GDM1 (cell line): Measurements from ENCODE around the gene C1orf105.

Experiments
- DNase-seq: peaks from one replicate; lab custom pipeline; 2025; lab: John Stamatoyannopoulos, UW

The C1orf105 gene

DNA sequence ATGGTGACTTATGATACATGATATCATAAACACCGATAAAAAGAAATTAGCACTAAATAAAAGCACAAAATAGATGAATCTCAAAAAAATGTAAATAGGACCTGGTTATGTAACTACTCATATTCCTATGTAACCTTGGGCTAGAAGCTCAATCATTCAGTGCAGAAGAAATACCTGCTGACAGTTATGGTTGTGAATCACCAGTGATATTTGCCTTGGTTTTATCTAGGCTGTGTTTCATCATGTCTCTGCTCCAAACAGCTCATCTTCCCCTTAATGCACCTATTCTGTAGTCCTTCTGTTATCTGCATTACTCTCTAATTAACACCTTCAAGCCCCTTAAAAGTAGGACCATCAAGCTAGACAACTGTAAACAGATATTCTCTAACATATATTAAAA, 39.7 kb downstream of the C1orf105 start:
- no peak for DNase-seq

DNA sequence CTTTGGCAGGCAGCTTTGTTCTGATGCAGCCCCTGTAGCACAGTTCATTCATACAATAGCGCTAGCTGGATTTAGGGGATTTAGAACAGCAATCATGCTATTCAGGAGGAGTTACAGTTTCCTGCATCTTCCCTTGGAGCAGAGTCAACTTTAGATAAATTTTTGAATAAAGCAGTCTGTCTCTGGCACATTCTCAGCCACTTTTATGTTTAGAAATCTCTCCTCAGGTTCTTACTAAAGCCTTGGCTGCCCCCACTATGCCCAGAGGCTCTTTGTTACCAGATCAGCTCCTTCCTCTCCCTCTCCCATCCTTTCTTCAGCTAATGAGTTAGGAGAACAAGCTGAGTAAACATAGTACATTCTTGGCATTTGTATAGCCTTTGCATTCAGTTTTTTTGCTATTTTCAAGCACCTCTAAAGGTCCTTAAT, 40.4 kb downstream of the C1orf105 start:
- DNase-seq, result no peak

DNA sequence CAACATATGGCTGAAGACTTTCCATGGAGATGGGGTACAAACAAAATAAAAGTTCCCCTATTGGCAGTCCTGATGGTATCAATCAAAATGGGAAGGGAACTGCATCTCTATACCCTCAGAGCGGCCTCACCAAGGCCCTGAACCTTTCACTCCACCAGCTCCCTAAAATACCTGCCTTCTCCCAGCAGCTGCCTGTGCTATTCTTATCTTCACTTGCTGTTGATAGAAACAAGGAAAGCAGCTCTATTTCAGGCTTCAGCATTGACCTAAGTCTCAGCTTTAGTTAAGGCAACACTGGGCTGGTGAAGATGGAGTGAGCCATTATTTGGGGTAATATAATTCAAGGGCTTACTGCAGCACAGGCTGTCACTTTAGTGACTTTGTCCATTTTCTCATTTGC, 45.1 kb downstream of the C1orf105 start:
- DNase-seq, result no peak

DNA sequence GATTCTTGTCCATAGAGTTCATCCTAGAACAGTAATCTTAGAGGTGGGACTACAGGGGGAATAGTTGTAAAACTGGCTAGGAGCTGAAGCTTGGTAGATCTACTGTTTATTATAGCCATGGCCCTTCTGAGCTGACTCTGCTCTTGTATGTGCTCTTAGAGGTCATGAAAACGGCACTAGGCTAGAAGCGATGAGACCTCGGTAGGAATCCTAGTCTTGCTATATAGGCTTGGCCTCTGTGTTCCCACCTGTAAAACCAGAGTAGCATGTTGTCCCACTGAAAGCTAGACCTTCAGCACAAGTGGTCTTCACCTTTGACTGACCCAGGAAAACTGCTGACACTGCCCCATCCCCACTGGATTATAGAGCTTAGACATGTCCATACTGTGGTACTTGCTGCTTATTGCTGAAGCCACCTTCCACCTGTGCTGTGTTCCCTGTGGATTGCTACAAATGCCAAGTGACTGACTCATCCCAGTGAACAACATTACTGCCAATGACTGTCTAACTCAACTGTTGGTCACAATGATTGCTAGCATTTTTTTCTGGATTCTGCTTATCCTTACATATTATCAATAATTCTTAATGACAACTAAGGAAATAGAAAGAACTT, 46.4 kb downstream of the C1orf105 start:
- no peak for DNase-seq

DNA sequence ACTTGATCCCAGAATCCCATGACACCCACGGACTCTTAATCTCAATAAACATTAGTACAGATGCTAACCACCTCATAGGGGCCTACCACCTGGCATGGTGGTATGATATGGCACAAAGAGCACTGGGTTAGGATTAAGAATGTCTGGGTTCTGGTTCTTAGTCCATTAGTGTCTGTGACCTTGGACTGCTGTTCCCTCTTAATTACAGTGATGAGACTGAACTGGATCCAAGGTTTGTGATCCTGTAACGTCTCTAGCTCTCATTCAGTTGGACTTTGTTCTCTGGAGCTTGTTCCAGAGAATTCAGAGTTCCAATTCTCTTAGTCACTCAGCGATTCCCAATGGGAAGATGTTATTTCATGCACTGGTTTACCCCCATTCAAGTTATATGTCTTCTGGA, 47.0 kb downstream of the C1orf105 start:
- DNase-seq, result no peak

DNA sequence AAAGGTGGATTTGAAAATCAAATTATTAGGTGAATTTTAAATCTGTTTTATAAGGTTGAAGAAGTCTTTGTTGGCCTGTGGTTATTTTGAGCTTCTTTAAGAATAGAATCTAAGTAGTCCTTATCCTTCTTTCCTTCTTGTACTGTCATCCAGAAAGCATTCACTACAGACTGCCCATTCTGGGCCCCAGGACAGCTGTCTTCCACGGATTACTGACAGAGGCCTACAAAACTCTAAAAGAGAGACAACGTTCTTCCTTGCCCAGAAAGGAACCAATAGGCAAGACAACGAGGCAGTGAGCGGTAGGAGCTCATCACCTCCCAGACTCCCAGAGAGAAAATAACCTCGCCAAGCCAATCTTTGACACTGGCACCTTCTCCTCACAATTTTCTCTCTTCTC, 47.8 kb downstream of the C1orf105 start:
- no peak for DNase-seq

DNA sequence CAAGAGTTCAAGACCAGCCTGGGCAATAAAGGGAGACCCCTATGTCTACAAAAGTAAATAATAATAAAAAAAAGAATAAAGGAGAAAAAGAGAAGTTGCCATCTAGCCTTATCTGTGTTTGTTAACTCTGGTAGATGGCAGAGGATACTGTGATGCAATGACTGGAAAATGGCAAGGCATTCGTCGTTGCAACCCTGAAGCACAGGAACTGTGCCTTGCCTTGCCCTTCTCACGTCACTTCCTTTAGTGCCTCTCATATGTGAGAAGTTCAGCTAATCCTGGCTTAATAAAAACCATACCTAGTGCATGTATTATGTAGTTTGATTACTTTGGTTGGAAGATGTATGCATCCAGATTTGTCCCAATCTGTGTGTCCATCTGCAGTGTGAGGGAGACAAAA, 49.2 kb downstream of the C1orf105 start:
- no peak for DNase-seq

DNA sequence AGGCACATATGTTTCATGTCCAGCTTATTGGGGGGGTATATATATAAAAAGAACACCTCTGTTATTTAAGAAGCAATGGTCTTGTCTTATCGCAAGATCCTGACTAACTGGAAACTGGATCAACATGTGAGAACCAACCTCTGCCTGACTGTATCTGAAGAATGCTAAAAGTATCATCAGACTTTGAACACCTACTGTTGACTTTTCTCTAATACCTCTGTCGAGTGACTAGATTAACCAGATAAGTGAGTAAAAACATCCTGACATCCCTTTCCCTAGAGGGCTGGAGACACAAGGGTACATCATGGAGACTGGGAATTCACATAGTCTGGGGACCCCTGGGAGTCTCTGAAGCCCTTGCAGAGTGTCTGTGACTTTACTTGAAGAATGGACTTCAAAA, 49.7 kb downstream of the C1orf105 start:
- no peak for DNase-seq

DNA sequence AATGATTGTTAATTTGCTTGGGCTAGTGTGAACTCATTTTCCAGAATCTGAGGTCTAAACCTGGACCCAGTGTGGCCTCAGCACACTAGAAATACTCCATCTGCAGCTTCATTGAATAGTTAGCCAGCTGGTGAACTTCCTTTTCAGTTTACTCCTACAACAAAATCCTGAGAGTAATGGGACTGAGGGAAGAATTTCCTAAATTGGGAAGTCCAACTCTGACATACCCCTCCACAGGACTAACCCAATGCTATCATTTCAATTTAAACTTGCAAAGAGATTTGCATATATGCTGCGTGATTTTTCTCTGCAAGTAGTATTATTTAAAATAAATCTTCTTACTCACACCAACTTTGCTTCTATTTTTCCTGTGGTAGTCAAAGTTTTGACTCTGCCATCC, 51.2 kb downstream of the C1orf105 start:
- DNase-seq, result no peak

DNA sequence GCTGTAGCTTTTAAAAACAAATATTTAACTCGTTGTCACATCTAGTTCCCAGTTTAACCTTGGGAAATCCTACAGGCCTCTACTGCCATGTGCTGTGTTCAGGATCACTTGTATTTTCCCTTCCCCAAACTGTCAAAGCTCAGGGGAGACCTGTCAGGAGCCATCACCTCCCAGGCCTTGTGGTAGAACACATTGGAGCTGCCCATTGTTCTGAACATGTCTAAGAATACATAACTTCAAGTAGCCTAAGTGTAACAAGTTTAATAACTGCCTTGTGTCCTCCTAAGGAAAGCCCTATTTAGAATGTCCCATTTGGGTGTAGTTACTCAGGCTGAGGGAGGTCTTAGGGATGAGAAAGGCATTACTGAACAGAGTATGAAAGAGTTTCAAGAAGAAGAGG, 52.0 kb downstream of the C1orf105 start:
- no peak for DNase-seq

DNA sequence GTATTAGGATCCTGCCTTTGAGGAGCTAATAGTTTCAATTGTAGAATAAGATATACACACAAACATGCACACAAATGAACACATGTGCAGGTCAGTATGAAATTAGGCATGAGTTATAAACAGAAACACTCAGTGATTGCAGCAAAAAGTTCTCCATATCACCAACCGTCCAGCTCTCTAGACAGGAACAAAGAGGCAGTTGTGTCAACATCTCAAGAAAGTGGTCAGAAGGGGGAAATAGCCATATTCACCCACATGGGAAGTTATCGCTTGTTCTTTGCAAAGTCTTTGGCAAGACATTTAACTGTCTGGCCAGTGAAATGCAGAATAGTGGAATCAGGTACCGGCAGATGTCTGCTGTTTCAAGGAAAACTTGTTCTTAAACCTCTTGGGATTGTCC, 52.8 kb downstream of the C1orf105 start:
- DNase-seq, result peak; percentile 63

DNA sequence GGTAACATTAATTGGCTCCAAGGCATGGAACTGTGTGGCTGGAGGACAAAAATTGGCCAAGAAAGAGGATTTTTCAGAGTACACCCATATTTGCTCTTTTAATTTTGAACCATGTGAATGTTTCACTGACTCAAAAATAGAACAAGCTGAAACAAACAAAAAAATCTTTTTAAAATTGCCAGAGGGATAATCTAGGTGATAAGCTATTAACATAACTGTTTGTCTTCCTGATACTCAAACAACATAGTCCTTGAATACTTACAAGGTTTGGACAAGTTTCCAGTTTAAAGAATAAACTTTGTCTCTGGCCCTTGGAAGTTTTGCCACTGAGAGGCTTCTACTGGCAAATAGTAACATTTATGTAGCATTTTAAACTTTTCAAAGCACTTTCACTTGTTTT, 53.4 kb downstream of the C1orf105 start:
- no peak for DNase-seq

DNA sequence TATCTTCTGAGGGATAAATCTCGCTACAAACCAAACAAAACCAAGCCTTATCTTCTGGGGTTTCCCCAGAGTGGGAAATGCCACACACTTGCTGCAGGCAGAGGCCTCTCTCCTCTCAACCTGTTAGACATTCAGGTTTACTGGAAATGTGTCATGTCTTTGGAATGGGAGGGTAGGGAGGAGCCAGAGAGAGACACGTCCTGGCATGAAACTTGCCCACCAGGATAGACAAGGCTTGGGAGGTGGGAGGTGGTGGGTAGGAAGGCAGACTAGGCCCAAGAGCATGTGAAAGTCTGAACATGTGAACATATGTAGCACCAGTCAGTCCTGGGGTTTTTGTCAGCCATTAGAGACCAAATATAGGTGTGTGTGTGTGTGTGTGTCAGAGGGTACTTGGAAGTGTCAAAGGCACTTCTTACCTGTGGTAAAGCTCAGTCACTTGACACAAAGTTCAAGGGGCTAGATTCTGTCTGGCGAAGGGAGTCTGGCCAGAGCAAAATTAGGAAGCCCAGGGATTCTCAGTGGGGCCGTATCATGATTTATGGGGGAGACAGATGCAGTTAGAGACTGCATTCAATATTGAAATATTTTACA, 55.8 kb downstream of the C1orf105 start:
- DNase-seq, result no peak

DNA sequence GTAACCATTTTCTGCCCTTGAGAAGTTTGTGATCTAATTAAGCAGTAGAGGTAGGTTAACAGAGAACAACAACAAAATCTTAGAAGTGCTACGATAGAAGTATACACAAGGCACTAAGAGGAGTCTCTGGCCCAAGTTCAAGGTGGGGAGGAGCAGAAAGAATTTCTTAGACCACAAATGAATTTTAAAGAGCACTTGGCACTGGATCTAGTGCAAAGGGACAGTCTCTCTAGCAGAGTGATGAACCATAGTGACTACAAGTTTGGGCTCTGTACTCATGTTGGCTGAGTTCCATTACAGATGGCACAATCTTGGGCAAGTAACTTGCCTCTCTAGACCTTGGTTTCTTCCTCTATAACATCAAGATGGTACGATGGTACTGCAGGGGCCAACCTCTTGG, 56.7 kb downstream of the C1orf105 start:
- no peak for DNase-seq

DNA sequence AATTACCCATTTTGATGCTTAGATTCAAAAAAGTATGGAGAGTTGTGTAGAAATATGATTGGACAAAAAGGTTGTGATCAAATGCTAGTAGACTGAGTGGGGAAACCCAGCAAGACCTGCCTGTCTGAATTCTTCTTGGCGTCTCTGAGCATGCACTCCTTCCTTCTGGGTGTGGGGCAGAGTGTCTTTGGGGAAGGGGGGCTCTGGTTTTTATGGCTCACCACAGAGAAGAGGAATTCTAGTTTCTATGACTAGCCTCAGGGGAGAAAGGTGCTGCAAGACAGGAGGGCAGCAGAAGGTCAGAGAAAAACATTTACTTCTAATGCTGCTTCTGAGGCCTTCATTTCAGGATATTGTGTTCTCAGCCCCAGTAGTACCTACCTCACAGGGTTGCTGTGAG, 57.3 kb downstream of the C1orf105 start:
- no peak for DNase-seq

DNA sequence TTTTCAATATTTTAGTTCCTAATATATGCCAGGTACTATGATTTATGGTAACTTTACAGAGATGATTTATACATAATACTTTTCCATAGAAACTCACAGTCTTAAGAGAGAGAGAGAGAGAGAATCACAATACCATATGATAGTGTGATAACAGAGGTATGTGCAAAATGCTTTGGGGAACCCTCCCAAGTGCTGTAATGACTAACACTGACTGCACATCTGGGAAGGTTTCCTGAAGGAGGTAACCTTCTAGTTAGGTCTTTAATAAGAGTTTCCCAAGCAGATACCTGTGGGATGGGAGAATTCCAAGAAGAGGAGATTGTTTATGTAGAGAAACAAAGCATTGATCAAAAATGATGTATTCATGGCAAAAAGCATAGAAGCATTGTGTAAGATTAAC, 58.0 kb downstream of the C1orf105 start:
- no peak for DNase-seq

DNA sequence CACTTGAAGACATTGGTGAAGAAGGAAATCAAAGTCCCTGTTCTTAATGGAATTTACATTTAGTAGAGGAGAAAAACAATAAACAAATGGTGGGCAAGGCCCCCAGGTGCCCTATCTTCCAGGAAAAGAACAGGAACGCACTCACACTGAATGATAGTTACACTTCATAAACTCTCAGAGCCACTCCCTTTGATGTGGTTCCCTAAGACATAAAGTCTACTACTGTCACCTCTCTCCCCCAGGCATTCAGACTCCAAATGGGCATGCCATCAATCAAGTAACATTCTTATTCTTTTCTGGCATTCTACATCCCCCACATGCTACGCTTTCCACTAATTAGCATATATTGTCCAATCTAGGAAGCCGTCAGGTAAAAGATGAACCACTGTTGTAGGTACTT, 59.9 kb downstream of the C1orf105 start:
- DNase-seq, result no peak

DNA sequence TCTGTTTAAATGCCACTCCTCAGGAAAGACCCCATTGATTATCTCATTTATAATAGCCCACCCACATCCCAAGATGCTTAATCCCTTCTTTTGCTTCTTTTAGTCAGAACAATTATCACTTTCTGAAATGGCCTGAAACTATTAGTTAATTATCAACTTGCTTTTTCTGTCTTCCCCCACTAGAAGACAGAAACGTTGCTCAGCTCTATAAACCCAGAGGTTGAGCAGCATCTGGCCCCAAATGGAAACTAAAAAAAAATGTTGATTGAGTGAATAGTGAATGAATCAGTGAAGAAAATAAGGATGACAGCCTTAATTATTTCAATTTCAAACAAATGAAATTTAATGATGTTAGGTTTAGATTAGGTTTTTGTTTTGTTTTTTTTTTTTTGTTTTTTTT, 61.6 kb downstream of the C1orf105 start:
- DNase-seq, result no peak

DNA sequence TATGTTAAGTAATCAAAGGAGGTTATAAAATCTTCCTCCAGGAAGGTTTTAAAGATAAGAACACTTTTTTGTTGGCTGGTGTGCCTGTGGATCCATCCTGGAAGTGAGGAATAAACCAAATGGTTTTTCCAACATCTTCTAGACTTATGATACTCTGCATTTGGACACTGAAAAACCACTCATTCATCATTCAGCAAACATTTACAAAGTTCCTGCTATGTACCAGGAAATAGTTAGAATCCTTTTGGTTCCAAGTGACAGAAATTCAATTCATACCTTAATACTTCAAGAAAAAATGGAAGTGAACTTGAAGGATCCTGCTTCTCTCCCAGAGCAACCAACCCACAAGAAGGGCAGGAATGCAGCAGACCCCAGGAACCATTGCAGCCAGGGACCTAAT, 63.0 kb downstream of the C1orf105 start:
- DNase-seq, result no peak

DNA sequence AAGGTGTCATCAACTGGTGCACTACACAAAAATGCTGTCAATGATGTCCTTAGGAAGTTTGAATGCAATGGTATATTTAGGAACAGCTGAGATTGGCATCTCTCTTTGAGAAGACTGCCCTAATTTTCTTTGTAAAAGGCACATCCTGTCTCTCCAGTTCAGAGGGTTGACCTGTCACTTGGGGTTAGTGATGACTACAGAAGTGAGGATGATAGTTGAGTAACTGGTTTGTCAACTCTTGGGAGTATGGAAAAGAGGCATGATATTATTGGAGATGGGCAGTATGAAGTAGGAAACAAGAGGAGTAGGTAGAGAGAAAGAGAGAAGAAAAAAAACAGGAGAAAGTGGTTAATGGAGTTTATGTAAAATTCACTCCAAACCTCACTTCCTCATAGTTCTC, 63.8 kb downstream of the C1orf105 start:
- DNase-seq, result no peak

DNA sequence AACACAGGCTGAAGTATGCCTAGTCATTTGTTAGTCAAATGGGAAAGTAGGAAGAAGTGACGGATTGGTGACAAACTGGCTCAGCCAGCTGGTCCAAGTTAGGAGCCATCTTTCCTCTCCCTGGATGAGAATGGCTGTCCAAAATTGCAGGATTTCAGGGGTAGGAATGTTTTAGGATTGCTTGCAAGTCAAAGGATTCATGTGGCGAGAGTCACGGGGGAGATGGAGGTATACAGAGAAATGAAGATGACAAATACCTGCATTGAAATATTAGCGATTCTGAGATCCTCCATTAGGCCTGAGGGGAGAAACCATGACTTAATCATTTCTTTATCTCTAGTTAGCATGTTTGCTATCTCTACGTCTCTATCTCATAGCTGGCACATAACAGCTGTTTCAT, 65.1 kb downstream of the C1orf105 start:
- DNase-seq, result no peak

DNA sequence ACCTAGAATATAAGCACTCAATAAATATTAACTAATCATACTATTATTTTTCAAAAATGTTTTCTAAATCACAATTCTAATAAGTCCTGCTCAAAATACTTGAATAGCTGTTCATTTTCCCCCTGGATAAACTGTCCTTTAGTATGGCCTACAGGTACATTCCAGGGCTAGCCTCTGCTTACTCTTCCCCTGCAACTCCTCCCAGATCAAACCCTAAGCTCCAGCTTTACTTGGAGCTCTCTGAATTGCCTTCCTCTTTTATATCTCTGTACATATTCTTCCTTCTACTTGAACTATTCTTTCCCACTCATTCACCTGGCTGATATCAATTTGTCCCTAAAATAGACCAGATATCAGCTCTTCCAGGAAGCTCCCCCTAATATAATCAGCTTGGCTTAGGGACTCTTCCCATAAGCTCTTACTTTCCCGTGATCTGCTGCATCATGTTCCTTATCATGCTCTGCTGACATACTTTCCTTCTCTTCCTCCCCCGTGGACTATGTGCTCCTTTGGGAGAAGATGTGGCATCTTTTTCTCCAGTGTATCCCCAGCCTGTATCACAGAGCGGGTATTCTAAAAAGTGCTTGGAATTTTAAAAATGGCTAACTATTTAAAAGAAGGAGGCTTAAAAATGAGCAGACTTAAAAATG, 66.4 kb downstream of the C1orf105 start:
- DNase-seq, result no peak

DNA sequence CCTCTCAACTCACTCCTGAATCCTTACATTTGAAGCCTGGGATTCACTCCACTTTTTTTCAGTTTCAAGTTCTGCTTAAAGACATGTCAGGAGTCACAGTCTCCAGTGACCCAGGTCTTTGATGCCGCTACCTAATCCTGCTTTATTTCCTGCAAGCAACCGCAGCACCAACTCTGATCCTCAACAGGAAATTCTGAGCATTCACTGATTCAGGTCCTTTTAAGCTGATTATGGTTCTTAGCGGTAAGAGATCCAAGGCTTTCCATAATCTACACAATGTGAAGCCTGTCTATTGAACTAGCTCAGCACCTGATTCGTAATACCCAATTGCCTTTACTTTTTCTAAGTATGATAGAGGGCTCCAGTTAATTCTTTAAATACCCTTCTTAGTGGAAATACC, 67.1 kb downstream of the C1orf105 start:
- peak; percentile 23 for DNase-seq

DNA sequence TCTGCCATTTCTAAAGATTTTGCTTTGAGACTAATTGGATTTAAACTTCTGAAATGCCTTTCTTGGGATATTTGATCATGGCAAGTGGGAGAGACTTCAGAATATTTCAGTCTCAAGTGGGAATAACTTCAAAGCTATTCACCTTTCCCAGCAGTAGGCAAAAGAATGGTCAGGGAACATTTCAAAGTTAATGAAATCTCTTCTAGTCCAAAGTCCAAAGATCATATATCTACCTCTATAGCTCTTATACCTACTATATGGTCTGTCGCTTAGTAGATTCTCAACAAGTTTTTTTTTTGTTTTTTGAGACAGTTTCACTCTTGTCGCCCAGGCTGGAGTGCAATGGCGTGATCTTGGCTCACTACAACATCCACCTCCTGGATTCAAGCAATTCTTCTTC, 67.9 kb downstream of the C1orf105 start:
- DNase-seq, result no peak
